GM19023 (cell line): ENCODE measurements around the gene ARHGEF16.

Experiments
- ATAC-seq: cut with Tn5 transposase; IDR thresholded peaks from one replicate; pipeline ENCODE4 v1.9.1; 2021; ENCODE audit warnings: mild to moderate bottlenecking, moderate library complexity; ENCODE audit not compliant: unreplicated experiment

ARHGEF16 gene

DNA sequence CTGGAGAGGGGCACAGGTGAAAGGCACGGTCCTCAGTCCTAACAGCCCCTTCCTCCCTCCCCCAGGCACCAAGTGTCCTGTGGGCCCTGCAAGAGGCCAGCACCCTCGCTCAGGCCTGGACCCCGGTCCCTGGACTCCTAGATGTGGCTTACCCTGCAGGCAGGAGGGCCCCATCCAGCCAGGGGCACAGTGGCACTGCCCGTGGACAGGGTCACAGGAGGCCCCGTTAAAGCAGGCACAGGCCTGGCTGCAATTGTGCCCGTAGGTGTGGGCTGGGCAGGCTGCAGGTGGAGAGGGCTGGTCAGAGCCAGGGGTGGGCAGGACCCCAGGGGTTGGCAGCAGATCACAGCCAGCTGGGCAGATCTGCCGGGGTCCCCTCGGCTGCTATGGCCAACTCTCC lies 44.5 kb downstream of the ARHGEF16 start:
- ATAC-seq, result no peak

DNA sequence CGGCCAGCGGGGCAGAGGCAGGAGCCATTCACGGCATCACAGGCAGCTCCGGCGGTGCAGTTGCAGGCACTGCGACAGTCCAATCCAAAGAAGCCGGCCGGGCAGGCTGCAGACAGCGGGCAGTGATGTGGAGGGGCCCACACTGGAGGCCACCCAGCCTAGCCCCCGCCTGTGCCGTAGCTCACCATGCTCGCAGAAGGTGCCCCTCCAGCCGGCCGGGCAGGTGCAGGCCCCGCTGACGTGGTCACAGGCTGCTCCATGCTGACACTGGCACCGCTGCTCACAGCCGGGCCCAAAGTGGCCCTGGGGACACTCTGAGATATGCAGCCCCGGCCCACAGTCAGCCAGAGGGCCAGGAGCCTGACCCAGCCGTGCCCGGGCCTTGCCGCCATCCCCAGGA lies 45.1 kb downstream of the ARHGEF16 start:
- ATAC-seq, result no peak

GRCh38 chr1:3500265-3500835 lies 45.9 kb downstream of the ARHGEF16 start:
- no peak for ATAC-seq

DNA sequence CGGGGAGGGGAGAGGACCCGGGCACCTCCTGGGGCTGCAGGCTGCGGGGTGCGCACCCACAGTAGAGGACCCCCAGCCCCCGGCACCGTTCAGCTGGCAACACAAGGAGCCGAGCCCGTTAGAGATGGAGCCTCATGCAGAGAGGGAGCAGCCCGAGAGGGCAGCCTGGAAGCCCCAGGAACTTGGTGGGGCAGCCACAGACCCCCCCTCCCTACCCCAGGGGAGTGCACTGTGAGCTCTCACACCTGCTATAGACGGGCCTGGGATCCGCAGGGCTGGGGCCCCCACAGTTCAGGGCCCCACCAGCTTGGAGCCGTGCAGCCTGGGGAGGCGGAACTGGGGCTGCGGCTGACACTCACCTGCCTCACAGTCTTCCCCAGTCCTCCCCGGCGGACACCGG lies 47.0 kb downstream of the ARHGEF16 start:
- no peak for ATAC-seq

GRCh38 chr1:3501856-3502640 lies 47.6 kb downstream of the ARHGEF16 start:
- ATAC-seq, result no peak

GRCh38 chr1:3502641-3503524 lies 48.4 kb downstream of the ARHGEF16 start:
- no peak for ATAC-seq

- ATAC-seq, result no peak
Measured at GRCh38 chr1:3503525-3503886, 49.0 kb downstream of the ARHGEF16 start.

DNA sequence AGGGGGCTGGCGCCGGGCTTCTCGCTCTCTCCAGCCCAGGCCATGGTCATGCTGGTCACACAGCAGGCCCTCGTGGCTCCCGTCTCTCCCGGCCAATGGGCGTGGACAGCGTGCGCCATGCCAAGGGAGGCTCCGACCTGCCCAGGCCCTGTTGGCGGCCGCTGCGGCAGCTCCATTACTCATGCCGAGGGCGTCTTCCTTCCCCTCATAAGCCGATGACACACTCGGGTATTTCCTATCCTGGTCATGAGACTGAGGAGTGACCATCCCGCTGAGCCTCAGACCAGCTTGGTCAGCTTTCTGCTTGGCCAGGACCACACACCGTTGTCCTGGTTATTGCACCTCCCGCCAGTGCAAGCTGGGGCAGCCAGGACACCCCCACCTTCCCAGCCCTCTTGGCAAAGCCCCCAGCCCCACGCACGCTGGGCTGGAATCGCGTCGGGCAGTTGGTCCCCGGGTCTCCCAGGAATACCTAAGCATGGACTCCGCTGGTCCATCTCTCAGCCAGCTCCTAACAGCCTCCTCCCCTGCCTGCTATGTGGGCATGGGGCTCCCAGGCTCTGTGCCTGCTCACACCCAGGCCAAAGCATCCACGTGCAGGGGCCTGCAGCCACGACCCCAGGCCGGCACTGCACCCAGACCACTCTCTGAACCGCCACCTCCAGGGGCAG lies 49.8 kb downstream of the ARHGEF16 start:
- no peak for ATAC-seq

- no peak for ATAC-seq
Measured at GRCh38 chr1:3504822-3505153, 50.3 kb downstream of the ARHGEF16 start.

DNA sequence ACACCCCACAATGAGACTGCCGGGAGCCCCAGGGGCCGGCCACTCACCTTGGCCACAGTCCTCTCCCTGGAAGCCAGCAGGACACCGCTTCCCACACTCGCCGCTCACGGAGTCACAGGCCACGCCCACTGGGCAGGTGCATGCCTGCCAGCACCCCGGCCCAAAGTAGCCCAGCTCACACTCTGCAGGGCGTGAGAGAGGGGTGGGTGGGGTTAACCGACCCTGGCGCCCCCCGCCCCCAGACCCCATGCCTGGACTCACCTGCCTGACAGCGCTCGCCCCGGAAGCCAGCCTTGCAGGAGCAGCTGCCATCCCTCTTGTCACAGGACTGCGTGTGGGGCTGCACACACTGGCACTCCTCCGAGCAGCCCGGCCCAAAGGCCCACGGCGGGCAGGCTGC lies 50.7 kb downstream of the ARHGEF16 start:
- no peak for ATAC-seq

GRCh38 chr1:3506041-3506440 lies 51.6 kb downstream of the ARHGEF16 start:
- no peak for ATAC-seq

GRCh38 chr1:3506943-3507342 lies 52.5 kb downstream of the ARHGEF16 start:
- ATAC-seq, result no peak

- ATAC-seq, result no peak
Measured at GRCh38 chr1:3507636-3508275, 53.3 kb downstream of the ARHGEF16 start.

DNA sequence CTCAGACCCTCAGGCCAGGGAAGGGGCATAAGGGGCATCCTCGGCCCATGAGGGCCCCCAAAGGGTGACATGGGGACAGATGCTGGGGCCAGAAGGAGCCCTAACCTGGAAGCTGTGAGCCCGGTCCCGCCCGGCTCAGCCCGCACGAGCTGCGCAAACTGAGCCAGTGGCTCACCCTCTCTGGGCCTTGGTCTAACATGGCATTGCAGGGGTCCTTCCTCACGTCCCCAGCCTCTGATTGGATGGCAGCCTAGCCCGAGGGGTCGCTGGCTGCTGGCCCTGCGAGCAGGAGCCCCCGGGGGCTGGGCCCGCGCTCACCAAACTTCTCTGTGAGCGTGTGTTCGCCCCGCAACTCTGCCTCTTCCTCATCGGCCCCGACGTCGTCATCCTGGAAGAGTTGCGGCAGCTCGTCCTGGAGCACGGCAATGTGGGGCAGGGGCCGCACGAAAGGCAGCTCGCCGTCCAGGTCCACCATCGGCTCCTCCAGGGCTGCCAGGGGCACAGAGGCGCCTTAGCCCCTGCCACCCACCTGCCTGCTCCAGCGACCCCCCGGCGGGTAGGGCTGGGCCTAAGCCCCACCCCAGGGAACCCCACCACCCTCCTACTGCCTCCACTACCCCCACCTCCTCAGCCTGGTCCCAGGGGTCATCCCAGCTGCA lies 54.4 kb downstream of the ARHGEF16 start:
- ATAC-seq, result no peak

- ATAC-seq, result no peak
Measured at GRCh38 chr1:3509721-3510120, 55.3 kb downstream of the ARHGEF16 start.

DNA sequence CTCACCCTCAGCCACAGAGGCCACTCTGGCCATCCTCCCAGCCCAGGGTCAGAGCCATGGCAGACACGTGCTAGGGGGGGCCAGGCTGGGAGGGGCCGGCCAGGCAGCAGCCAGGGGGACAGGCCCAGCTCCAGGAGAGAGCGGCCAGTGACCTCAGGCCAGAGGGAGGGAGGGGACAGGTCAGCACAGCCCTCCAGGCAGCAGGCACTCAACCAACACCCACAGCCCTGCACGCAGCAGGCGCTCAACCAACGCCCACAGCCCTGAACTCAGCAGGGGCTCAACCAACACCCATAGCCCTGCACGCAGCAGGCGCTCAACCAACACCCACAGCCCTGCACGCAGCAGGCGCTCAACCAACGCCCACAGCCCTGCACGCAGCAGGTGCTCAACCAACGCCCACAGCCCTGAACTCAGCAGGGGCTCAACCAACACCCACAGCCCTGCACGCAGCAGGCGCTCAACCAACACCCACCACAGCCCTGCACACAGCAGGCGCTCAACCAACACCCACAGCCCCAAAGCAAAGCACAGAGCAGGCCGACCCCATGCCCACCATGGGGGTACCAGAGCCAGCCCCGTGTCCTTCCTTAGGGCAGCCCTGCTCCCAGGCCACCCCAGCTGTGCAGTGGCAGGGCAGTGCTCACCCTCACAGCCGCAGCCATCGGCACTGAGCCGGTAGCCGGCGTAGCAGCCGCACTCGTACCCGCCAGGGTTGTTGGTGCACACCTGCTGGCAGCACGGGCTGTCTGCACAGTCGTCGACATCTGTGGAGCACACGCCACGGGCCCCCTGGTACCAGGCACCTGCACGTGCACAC lies 55.9 kb downstream of the ARHGEF16 start:
- ATAC-seq, result no peak

- ATAC-seq, result no peak
Measured at GRCh38 chr1:3510956-3511250, 56.4 kb downstream of the ARHGEF16 start.

DNA sequence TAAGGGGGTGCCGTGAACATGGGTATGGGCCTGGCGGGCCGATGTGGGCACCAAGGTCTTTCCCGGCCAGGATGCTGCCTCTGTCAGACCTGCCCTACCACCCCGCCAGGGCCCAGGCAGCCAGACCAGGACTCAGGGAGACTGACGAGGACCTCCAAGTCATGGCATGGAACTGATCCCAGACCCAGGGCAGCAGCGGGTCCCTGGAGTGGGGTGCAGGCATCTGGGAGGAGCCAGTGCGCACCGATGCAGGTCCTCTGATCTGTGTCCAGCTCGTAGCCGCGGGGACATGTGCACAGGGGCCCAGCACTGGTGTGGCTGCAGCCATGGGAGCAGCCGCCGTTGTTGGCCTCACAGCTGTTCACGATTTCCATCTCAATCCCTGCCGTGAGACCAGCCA lies 56.8 kb downstream of the ARHGEF16 start:
- no peak for ATAC-seq

GRCh38 chr1:3511856-3512255 lies 57.4 kb downstream of the ARHGEF16 start:
- no peak for ATAC-seq

GRCh38 chr1:3514404-3514803 lies 59.9 kb downstream of the ARHGEF16 start:
- no peak for ATAC-seq
